SK-N-SH (cell line): ENCODE measurements around the gene PKDCC. TPM values are rescaled to one million over a fixed set of nuclear protein-coding genes. Genes with fewer than 3 reads are reported as not detected.
A peak's percentile ranks its signal among the peaks of the same experiment; 100 is the strongest.

ENCODE experiments used
- CTCF ChIA-PET: fragments of 300-600, 350-600 bp; formaldehyde crosslinking; extraction: SDS; loops from one replicate; lab custom pipeline; 2021; lab: Yijun Ruan, JAX
- POLR2A ChIA-PET: fragments of 350-600 bp; sonication (Branson Sonifier 250); formaldehyde crosslinking; extraction: SDS; loops from one replicate; lab custom pipeline; 2020; ENCODE audit warnings: antibody characterized with exemption, inconsistent platforms; lab: Yijun Ruan, JAX
- DNase-seq: peaks from one replicate; pipeline ENCODE4 v3.0.0; 2012
- H2AFZ ChIP-seq: fragments of 200-600 bp; sonication (generic); 2 replicates; pipeline ENCODE4 v1.8.1; 2016; ENCODE audit warnings: antibody characterized with exemption, mild to moderate bottlenecking, low read depth
- H3F3A ChIP-seq: fragments of 200-600 bp; sonication (generic); replicated peaks from 2 replicates; pipeline ENCODE3; 2016; ENCODE audit warnings: antibody characterized with exemption, mild to moderate bottlenecking; ENCODE audit not compliant: insufficient read depth
- H3K27ac ChIP-seq, 2 experiments: fragments of 200-500 bp in 1 of 2; fragments of 200-600 bp in 1 of 2; sonication (Bioruptor generic) in 1 of 2; sonication (generic), shearing (Covaris generic) in 1 of 2; 2 replicates each; pipeline versions ENCODE4 v1.5.1 to v1.6.1; 2014 to 2016; ENCODE audit warnings: low read depth in 2 of 2, inconsistent platforms in 1 of 2, low read length in 1 of 2, mild to moderate bottlenecking in 1 of 2, mixed read lengths in 1 of 2
- H3K27me3 ChIP-seq: fragments of 200-600 bp; sonication (generic), shearing (Covaris generic); 2 replicates; pipeline ENCODE4 v1.6.1; 2016; ENCODE audit warnings: mixed run types; ENCODE audit not compliant: insufficient read depth
- H3K36me3 ChIP-seq, 2 experiments: fragments of 200-500 bp in 1 of 2; fragments of 200-600 bp in 1 of 2; sonication (Bioruptor generic) in 1 of 2; sonication (generic) in 1 of 2; replicated peaks in 1 of 2; 2 replicates each; pipeline versions ENCODE3 to v1.5.1; 2014 to 2016; ENCODE audit warnings: low read length in 1 of 2, mild to moderate bottlenecking in 1 of 2; ENCODE audit not compliant: insufficient read depth in 2 of 2, control insufficient read depth in 1 of 2
- H3K4me1 ChIP-seq, 2 experiments: fragments of 200-500 bp in 1 of 2; fragments of 200-600 bp in 1 of 2; sonication (Bioruptor generic) in 1 of 2; sonication (generic), shearing (Covaris generic) in 1 of 2; 2 replicates each; pipeline versions ENCODE4 v1.5.1 to v1.6.1; 2014 to 2016; ENCODE audit warnings: low read depth in 1 of 2, low read length in 1 of 2, mixed run types in 1 of 2; ENCODE audit not compliant: insufficient read depth in 2 of 2, control insufficient read depth in 1 of 2
- H3K4me2 ChIP-seq: fragments of 200-600 bp; sonication (generic), shearing (Covaris generic); 2 replicates; pipeline ENCODE4 v1.6.1; 2017; ENCODE audit warnings: mixed run types
- H3K4me3 ChIP-seq, 2 experiments: fragments of 200-500 bp in 1 of 2; fragments of 200-600 bp in 1 of 2; sonication (Bioruptor generic) in 1 of 2; sonication (generic), shearing (Covaris generic) in 1 of 2; 2 replicates each; pipeline versions ENCODE4 v1.5.1 to v1.8.1; 2014 to 2016; ENCODE audit warnings: low read depth in 2 of 2, inconsistent platforms in 1 of 2, low read length in 1 of 2, mild to moderate bottlenecking in 1 of 2, mixed read lengths in 1 of 2, moderate library complexity in 1 of 2
- H3K79me2 ChIP-seq: fragments of 200-600 bp; sonication (generic); 2 replicates; pipeline ENCODE4 v1.8.1; 2017; ENCODE audit warnings: mild to moderate bottlenecking; ENCODE audit not compliant: insufficient read depth
- H3K9ac ChIP-seq: fragments of 200-600 bp; sonication (generic); 2 replicates; pipeline ENCODE4 v1.6.1; 2017; ENCODE audit warnings: mixed run types
- H3K9me2 ChIP-seq: fragments of 200-600 bp; sonication (generic); 2 replicates; pipeline ENCODE4 v1.6.1; 2017; ENCODE audit warnings: mixed run types
- H3K9me3 ChIP-seq: fragments of 200-600 bp; sonication (generic); 2 replicates; pipeline ENCODE4 v1.6.1; 2017; ENCODE audit warnings: mixed run types, mild to moderate bottlenecking, moderate library complexity
- H4K20me1 ChIP-seq: fragments of 200-600 bp; sonication (generic); 2 replicates; pipeline ENCODE4 v1.6.1; 2017; ENCODE audit warnings: mild to moderate bottlenecking, mixed run types; ENCODE audit not compliant: insufficient read depth
- CHD2 ChIP-seq: fragments of 150-350 bp; IDR thresholded peaks from 2 replicates; pipeline ENCODE4 v1.6.1; 2018; ENCODE audit warnings: low read length; ENCODE audit not compliant: partially characterized antibody
- ELF1 ChIP-seq: IDR thresholded peaks from 2 replicates; pipeline ENCODE4 v1.4.0; 2012
- EP300 ChIP-seq, 2 experiments: IDR thresholded peaks; 2 replicates each; pipeline versions ENCODE4 v1.4.0 to v1.6.1; 2012; ENCODE audit warnings: borderline replicate concordance in 1 of 2, low read depth in 1 of 2, low read length in 1 of 2
- EZH2phosphoT487 ChIP-seq: fragments of 200-600 bp; sonication (generic); IDR thresholded peaks from 2 replicates; pipeline ENCODE4 v1.6.1; 2017; ENCODE audit warnings: low read depth, mixed run types, mild to moderate bottlenecking, antibody characterized with exemption, moderate library complexity, borderline replicate concordance
- FOSL2 ChIP-seq: IDR thresholded peaks from 2 replicates; pipeline ENCODE4 v1.4.0; 2012; ENCODE audit warnings: low read depth, mild to moderate bottlenecking, moderate library complexity, borderline replicate concordance
- FOXJ3 ChIP-seq: sonication (generic); formaldehyde crosslinking; IDR thresholded peaks from 2 replicates; pipeline ENCODE4 v1.5.1; 2020; ENCODE audit warnings: mild to moderate bottlenecking, missing genetic modification reagents
- FOXM1 ChIP-seq: IDR thresholded peaks from 2 replicates; pipeline ENCODE4 v1.4.0; 2012; ENCODE audit warnings: low read depth, mild to moderate bottlenecking
- JUND ChIP-seq: IDR thresholded peaks from 2 replicates; pipeline ENCODE4 v1.4.0; 2012
- MXI1 ChIP-seq: IDR thresholded peaks from 2 replicates; pipeline ENCODE4 v1.6.1; 2012; ENCODE audit warnings: mild to moderate bottlenecking, low read depth, low read length, improper control_type of control experiment
- NRF1 ChIP-seq: IDR thresholded peaks from 2 replicates; pipeline ENCODE4 v1.6.1; 2012; ENCODE audit warnings: low read depth, mild to moderate bottlenecking, low read length
- RAD21 ChIP-seq: IDR thresholded peaks from 2 replicates; pipeline ENCODE4 v1.6.1; 2012; ENCODE audit warnings: mild to moderate bottlenecking, low read length
- RCOR1 ChIP-seq: fragments of 150-350 bp; IDR thresholded peaks from 2 replicates; pipeline ENCODE4 v1.6.1; 2017; ENCODE audit warnings: antibody characterized with exemption, low read length
- RFX5 ChIP-seq: IDR thresholded peaks from 2 replicates; pipeline ENCODE4 v1.6.1; 2012; ENCODE audit warnings: mild to moderate bottlenecking, improper control_type of control experiment, low read length
- RXRA ChIP-seq: IDR thresholded peaks from 2 replicates; pipeline ENCODE4 v1.4.0; 2012; ENCODE audit warnings: low read depth, mild to moderate bottlenecking, borderline replicate concordance
- TCF12 ChIP-seq: IDR thresholded peaks from 2 replicates; pipeline ENCODE4 v1.4.0; 2012
- TEAD4 ChIP-seq: IDR thresholded peaks from 2 replicates; pipeline ENCODE4 v1.4.0; 2012; ENCODE audit warnings: mild to moderate bottlenecking, borderline replicate concordance; ENCODE audit not compliant: insufficient read depth
- YY1 ChIP-seq: IDR thresholded peaks from 2 replicates; pipeline ENCODE4 v1.4.0; 2012; ENCODE audit warnings: low read depth, mild to moderate bottlenecking
- WGBS: methylation state at CpG from one replicate; pipeline ENCODE4 v1.1.6; 2017; ENCODE audit warnings: low lambda C conversion rate; 5-methylcytosine and 5-hydroxymethylcytosine counted together
- polyA plus RNA-seq, 3 experiments: library from polyadenylated mRNA; depleted of rRNA; stranded (reverse); fragments of >200 nt; gene quantifications; 2 replicates each; pipeline ENCODE4 v1.2.3, GENCODE V29; 2012
- TF ChIP-seq, protein P1 (sequence below): fragments of 150-350 bp; IDR thresholded peaks from 2 replicates; pipeline ENCODE4 v1.6.1; 2017; ENCODE audit warnings: antibody characterized with exemption, low read length, low read depth, borderline replicate concordance
- TF ChIP-seq, protein P2 (sequence below): IDR thresholded peaks from 2 replicates; pipeline ENCODE4 v1.4.0; 2012; ENCODE audit warnings: low read depth, borderline replicate concordance
- TF ChIP-seq, protein P3 (sequence below): fragments of 200-600 bp; sonication (generic); IDR thresholded peaks from 2 replicates; pipeline ENCODE4 v1.6.1; 2017; ENCODE audit warnings: antibody characterized with exemption, mild to moderate bottlenecking, moderate library complexity
- TF ChIP-seq, protein P4 (sequence below): fragments of 150-350 bp; IDR thresholded peaks from 2 replicates; pipeline ENCODE4 v1.6.1; 2016; ENCODE audit warnings: mild to moderate bottlenecking, low read depth, low read length

PKDCC gene
- polyA plus RNA-seq, 1 of the 3 experiments (the other 2 are of a cell fraction) = 16.0 TPM

DNA sequence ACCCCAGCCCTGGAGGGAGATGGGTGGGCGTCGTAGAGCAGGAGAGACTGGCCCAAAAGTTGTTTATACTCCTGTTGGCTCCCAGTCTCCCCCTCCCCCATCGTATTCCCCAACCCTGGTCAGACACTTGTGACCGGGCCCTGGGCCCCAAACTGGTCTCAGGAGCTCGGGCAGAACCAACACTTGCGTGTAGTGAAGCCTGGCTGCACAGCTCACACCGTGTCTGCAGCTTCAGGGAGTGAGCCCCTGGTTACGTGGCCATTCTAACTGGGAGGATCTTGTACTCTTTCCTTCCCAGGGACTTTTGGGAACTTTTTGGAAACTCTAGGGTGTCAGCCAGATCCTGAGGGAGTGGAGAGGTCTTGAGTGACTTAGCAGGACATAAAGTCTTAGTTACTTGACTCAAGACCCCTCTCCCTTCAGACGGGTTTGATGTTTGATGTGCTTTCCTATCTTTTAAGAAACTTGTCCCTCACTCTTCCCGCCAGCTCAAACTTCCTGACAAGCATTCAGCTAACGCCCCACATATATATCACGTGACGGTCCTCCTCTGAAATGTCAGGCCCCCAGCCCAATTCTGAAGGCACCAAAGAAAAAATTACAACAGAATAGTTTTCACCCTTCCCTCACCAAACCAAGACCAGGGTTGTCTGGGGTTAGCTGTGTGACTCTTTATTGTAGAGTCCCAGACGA lies 2.3 kb downstream of the PKDCC start:
- no peak for TF ChIP-seq NRF1
- TF ChIP-seq, protein P1, sequence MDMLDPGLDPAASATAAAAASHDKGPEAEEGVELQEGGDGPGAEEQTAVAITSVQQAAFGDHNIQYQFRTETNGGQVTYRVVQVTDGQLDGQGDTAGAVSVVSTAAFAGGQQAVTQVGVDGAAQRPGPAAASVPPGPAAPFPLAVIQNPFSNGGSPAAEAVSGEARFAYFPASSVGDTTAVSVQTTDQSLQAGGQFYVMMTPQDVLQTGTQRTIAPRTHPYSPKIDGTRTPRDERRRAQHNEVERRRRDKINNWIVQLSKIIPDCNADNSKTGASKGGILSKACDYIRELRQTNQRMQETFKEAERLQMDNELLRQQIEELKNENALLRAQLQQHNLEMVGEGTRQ = no peak
- no peak for TF ChIP-seq TCF12
- TF ChIP-seq EZH2phosphoT487 = no peak
- TF ChIP-seq, protein P2, sequence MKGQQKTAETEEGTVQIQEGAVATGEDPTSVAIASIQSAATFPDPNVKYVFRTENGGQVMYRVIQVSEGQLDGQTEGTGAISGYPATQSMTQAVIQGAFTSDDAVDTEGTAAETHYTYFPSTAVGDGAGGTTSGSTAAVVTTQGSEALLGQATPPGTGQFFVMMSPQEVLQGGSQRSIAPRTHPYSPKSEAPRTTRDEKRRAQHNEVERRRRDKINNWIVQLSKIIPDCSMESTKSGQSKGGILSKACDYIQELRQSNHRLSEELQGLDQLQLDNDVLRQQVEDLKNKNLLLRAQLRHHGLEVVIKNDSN = no peak
- TF ChIP-seq, protein P3, sequence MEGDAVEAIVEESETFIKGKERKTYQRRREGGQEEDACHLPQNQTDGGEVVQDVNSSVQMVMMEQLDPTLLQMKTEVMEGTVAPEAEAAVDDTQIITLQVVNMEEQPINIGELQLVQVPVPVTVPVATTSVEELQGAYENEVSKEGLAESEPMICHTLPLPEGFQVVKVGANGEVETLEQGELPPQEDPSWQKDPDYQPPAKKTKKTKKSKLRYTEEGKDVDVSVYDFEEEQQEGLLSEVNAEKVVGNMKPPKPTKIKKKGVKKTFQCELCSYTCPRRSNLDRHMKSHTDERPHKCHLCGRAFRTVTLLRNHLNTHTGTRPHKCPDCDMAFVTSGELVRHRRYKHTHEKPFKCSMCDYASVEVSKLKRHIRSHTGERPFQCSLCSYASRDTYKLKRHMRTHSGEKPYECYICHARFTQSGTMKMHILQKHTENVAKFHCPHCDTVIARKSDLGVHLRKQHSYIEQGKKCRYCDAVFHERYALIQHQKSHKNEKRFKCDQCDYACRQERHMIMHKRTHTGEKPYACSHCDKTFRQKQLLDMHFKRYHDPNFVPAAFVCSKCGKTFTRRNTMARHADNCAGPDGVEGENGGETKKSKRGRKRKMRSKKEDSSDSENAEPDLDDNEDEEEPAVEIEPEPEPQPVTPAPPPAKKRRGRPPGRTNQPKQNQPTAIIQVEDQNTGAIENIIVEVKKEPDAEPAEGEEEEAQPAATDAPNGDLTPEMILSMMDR = no peak
- no peak for TF ChIP-seq FOXM1
- Histone ChIP-seq H2AFZ (no peak overlapping the region), H3K4me3 (peak overlapping the region in 1 of 2 experiments; percentile 69; a peak in 1 of 4 replicates), H3K27ac (no peak overlapping the region), H3K4me2 (peak overlapping the region; percentile 92; the same call in 1 of the 2 replicates), H3K9ac (no peak overlapping the region), H3K36me3 (peaks cover 0 to 9% of the 10 kb centered on the region in 2 experiments), H4K20me1 (no peaks in the 10 kb centered on the region), H3F3A (no peaks in the 10 kb centered on the region), H3K79me2 (no peaks in the 10 kb centered on the region), H3K27me3 (0 out of 2 replicates have a peak, but pooled peaks cover 5% of the 10 kb centered on the region), H3K9me3 (no peaks in the 10 kb centered on the region), H3K4me1 (peaks cover 0 to 55% of the 10 kb centered on the region in 2 experiments; a peak in 2 of 4 replicates), H3K9me2 (no peaks in the 10 kb centered on the region)
- no peak for DNase-seq
- ChIA-PET CTCF (interaction anchor here (0.5 to 11.2 kb wide), 6 partner anchors 25 to 196 kb away, joined by 4 to 193 read pairs (median 50); no protein-coding TSS in a partner anchor), POLR2A (interaction anchor here (1.2 to 2.3 kb wide), 2 partner anchors 9 to 22 kb away, joined by 3 to 9 read pairs; no protein-coding TSS in a partner anchor)
- 89% methylated on average over 14 of the region's 14 CpGs for WGBS

DNA sequence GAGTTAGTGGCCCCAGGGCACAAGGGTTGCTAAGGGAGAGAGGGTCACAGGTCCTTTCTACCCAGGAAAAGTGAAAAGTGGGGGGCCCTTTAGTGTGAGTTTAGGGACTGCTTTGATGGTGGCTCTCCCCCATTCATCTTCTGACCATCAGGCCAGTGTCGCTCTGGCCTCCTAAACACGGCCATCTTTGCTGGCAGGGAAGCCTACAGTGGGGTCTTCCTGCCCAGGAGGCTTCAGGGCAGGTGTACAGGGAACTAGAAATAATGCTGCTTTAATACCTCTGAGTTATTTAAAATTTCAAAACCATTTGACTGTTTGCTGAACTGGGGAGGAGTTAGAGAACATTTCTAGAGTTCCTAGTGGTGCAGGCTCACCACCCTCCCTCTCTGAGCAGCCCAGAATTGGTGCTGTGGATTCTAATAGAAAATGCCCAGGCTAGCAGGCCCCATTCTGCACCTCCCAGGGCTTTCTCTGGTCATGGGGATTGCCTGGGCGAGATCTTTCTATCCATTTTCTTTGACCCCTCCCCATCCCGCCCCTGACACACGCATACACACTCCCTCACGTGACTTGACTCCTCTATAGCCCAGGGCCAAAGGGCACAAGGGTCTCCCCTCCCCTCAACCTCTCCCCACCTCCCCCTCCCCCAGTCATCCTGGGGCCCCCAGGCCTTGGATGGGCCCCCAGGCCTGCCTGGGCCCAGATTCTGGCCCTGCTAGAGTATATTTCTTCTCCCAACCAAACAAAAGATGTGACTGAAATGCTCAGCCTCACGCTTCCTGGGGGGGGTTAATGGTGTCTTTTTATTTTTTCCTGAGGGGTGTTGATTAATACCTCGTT lies 3.1 kb downstream of the PKDCC start:
- CTCF ChIA-PET = interaction anchor here (1.7 to 11.2 kb wide), 7 partner anchors 24 to 197 kb away, joined by 7 to 193 read pairs (median 48); no protein-coding TSS in a partner anchor
- Histone ChIP-seq H3K4me3 (no peak overlapping the region), H3K9me3 (no peaks in the 10 kb centered on the region), H3K27ac (no peak overlapping the region; a peak in 1 of 4 replicates), H3K79me2 (no peaks in the 10 kb centered on the region), H3K36me3 (peaks cover 0 to 9% of the 10 kb centered on the region in 2 experiments), H3K27me3 (0 out of 2 replicates have a peak, but pooled peaks cover 5% of the 10 kb centered on the region), H3K9me2 (no peaks in the 10 kb centered on the region), H3F3A (no peaks in the 10 kb centered on the region), H4K20me1 (no peaks in the 10 kb centered on the region), H3K4me1 (peaks cover 0 to 51% of the 10 kb centered on the region in 2 experiments; a peak in 2 of 4 replicates), H3K9ac (no peak overlapping the region), H3K4me2 (peak overlapping the region; percentile 27; the same call in 1 of the 2 replicates), H2AFZ (no peak overlapping the region)
- 86% methylated on average over 8 of the region's 8 CpGs for WGBS
- DNase-seq = no peak
- POLR2A ChIA-PET = interaction anchor here (1.2 kb wide), 1 partner anchor 21 kb away, joined by 3 read pairs; no protein-coding TSS in a partner anchor
- TF ChIP-seq NRF1 (no peak), FOXJ3 (CRISPR knock-in tag) (no peak), RCOR1 (no peak), ELF1 (no peak), YY1 (no peak), RXRA (no peak), MXI1 (no peak), CHD2 (no peak), TEAD4 (no peak), JUND (no peak), RAD21 (no peak), EP300 (IDR thresholded peaks at IDR 0.05; ENCODE audit: borderline replicate concordance in 1 of 2, low read depth in 1 of 2, low read length in 1 of 2) (no peak), RFX5 (no peak), FOXM1 (no peak), FOSL2 (no peak)
- TF ChIP-seq, protein P4, sequence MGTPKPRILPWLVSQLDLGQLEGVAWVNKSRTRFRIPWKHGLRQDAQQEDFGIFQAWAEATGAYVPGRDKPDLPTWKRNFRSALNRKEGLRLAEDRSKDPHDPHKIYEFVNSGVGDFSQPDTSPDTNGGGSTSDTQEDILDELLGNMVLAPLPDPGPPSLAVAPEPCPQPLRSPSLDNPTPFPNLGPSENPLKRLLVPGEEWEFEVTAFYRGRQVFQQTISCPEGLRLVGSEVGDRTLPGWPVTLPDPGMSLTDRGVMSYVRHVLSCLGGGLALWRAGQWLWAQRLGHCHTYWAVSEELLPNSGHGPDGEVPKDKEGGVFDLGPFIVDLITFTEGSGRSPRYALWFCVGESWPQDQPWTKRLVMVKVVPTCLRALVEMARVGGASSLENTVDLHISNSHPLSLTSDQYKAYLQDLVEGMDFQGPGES = no peak
